Measurements from ENCODE around the gene PTEN. TPM values are rescaled to one million over a fixed set of nuclear protein-coding genes. Genes with fewer than 3 reads are reported as not detected.
A peak's percentile ranks its signal among the peaks of the same experiment; 100 is the strongest.

The PTEN gene
- total and polyA plus RNA-seq, 9 of the 15 experiments (the other 6 are each of a cell fraction or from before 2014, with no cell fraction given): 8.4 to 56.9 (median 22.2) TPM

DNA sequence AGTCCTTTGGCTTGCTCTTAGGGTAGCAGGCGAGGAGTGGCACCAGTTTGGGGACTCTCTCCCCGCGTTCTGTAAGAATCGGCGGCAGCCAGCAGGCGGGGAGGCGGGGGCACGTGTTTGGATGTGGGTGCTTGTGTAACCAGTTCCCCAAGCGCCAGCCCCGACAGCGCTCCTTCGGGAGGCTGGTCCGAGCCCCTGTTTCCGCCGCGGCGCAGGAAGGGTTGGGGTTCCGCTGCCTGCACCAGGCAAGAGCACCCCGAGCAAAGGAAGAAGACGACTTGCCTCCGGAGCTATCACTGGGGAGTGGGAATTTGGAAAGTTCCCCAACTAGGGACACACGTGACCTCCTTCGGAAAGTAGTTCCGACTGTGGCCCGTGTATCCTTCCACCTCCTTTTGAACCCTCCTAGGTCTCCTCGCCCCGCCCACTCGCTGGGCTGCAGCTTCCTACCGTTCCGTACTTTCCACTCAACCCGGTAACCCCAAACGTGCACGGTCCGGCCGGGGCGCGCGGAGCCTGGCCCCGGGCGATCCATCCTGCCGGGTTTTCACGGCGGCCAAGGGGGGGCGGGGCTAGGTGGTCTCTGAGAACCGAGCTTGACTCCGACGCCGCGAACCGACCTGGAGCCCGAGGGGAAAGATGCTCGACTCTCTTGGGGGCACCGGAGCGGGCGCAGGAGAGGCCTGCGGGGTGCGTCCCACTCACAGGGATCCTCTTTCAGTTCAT, 1.3 kb upstream of the PTEN start (continued):
- TF ChIP-seq, protein P1, sequence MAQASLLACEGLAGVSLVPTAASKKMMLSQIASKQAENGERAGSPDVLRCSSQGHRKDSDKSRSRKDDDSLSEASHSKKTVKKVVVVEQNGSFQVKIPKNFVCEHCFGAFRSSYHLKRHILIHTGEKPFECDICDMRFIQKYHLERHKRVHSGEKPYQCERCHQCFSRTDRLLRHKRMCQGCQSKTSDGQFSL (CRISPR knock-in tag; IDR thresholded peaks at IDR 0.05): peak; percentile 35; the same call in 1 of the 2 replicates
- TF ChIP-seq, protein P1 (tag; IDR thresholded peaks at IDR 0.05): no peak
- TF ChIP-seq HNRNPK (IDR thresholded peaks at IDR 0.05; ENCODE audit: low read depth, low read length, poor library complexity, severe bottlenecking) (no peak), ZNF766 (CRISPR knock-in tag; conservative IDR thresholded peaks at IDR 0.05) (0 out of 2 replicates have a peak, but pooled peaks have one; percentile 8), POLR3A (IDR thresholded peaks at IDR 0.05; ENCODE audit: borderline replicate concordance, extremely low read depth, insufficient read depth, insufficient read length) (no peak), NONO (IDR thresholded peaks at IDR 0.05; ENCODE audit: low read depth in 2 of 2, low read length in 1 of 2) (peak in 1 of 2 experiments; percentile 67; a peak in 1 of 4 replicates), TAF7 (tag; IDR thresholded peaks at IDR 0.05) (peak; percentile 58; the same call in 1 of the 2 replicates), NFIC (IDR thresholded peaks at IDR 0.05) (peak; percentile 43), FOXJ2 (tag; IDR thresholded peaks at IDR 0.05) (no peak; the same call in 1 of the 2 replicates), RFX5 (IDR thresholded peaks at IDR 0.05; ENCODE audit: low read depth, low read length) (0 out of 2 replicates have a peak, but pooled peaks have one; percentile 27), BCL6 (CRISPR knock-in tag; IDR thresholded peaks at IDR 0.05) (no peak), FOXM1 (IDR thresholded peaks at IDR 0.05; ENCODE audit: low read depth) (peak; percentile 84), FOXM1 (CRISPR knock-in tag; IDR thresholded peaks at IDR 0.05; ENCODE audit: low read depth) (peak; percentile 78; the same call in 1 of the 2 replicates)
- TF ChIP-seq, protein P2, sequence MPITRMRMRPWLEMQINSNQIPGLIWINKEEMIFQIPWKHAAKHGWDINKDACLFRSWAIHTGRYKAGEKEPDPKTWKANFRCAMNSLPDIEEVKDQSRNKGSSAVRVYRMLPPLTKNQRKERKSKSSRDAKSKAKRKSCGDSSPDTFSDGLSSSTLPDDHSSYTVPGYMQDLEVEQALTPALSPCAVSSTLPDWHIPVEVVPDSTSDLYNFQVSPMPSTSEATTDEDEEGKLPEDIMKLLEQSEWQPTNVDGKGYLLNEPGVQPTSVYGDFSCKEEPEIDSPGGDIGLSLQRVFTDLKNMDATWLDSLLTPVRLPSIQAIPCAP (CRISPR knock-in tag; IDR thresholded peaks at IDR 0.05; ENCODE audit: borderline replicate concordance): no peak
- TF ChIP-seq, protein P3, sequence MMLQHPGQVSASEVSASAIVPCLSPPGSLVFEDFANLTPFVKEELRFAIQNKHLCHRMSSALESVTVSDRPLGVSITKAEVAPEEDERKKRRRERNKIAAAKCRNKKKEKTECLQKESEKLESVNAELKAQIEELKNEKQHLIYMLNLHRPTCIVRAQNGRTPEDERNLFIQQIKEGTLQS (IDR thresholded peaks at IDR 0.05): no peak
- TF ChIP-seq, protein P3 (CRISPR knock-in tag; conservative IDR thresholded peaks at IDR 0.05): no peak
- TF ChIP-seq, protein P4, sequence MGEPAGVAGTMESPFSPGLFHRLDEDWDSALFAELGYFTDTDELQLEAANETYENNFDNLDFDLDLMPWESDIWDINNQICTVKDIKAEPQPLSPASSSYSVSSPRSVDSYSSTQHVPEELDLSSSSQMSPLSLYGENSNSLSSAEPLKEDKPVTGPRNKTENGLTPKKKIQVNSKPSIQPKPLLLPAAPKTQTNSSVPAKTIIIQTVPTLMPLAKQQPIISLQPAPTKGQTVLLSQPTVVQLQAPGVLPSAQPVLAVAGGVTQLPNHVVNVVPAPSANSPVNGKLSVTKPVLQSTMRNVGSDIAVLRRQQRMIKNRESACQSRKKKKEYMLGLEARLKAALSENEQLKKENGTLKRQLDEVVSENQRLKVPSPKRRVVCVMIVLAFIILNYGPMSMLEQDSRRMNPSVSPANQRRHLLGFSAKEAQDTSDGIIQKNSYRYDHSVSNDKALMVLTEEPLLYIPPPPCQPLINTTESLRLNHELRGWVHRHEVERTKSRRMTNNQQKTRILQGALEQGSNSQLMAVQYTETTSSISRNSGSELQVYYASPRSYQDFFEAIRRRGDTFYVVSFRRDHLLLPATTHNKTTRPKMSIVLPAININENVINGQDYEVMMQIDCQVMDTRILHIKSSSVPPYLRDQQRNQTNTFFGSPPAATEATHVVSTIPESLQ (CRISPR knock-in tag; IDR thresholded peaks at IDR 0.05): 0 out of 2 replicates have a peak, but pooled peaks have one; percentile 63
- TF ChIP-seq, protein P5, sequence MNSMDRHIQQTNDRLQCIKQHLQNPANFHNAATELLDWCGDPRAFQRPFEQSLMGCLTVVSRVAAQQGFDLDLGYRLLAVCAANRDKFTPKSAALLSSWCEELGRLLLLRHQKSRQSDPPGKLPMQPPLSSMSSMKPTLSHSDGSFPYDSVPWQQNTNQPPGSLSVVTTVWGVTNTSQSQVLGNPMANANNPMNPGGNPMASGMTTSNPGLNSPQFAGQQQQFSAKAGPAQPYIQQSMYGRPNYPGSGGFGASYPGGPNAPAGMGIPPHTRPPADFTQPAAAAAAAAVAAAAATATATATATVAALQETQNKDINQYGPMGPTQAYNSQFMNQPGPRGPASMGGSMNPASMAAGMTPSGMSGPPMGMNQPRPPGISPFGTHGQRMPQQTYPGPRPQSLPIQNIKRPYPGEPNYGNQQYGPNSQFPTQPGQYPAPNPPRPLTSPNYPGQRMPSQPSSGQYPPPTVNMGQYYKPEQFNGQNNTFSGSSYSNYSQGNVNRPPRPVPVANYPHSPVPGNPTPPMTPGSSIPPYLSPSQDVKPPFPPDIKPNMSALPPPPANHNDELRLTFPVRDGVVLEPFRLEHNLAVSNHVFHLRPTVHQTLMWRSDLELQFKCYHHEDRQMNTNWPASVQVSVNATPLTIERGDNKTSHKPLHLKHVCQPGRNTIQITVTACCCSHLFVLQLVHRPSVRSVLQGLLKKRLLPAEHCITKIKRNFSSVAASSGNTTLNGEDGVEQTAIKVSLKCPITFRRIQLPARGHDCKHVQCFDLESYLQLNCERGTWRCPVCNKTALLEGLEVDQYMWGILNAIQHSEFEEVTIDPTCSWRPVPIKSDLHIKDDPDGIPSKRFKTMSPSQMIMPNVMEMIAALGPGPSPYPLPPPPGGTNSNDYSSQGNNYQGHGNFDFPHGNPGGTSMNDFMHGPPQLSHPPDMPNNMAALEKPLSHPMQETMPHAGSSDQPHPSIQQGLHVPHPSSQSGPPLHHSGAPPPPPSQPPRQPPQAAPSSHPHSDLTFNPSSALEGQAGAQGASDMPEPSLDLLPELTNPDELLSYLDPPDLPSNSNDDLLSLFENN (IDR thresholded peaks at IDR 0.05; ENCODE audit: low read depth in 2 of 2, low read length in 2 of 2): 0 out of 4 replicates have a peak, but pooled peaks of 1 of the 2 experiments have one; percentile 40

Measured in K562 (cell line).